T-helper 2 cell treated with Interferon-gamma antibody and Interleukin-4, amounts not matched to agents 5 μg/mL and 100 μg/mL, for 36 hours (primary cell): Measurements from ENCODE around the gene APOL3.
"Not testable (repeated sequence)": the region's sequence is repeated elsewhere in the genome, so short reads cannot be mapped to it uniquely, and the experiment has no call there.

Experiments used
- DNase-seq: peaks from one replicate; pipeline ENCODE4 v3.0.0; 2021; ENCODE audit warnings: low spot score
- H3K27ac Mint-ChIP-seq: one replicate; pipeline ENCODE4 v1.8.0; 2021; ENCODE audit warnings: mild to moderate bottlenecking, mixed read lengths
- H3K27me3 Mint-ChIP-seq: one replicate; pipeline ENCODE4 v1.8.0; 2021; ENCODE audit warnings: low read depth, mixed read lengths
- H3K36me3 Mint-ChIP-seq: one replicate; pipeline ENCODE4 v1.8.0; 2021; ENCODE audit warnings: low read depth, mixed read lengths
- H3K4me1 Mint-ChIP-seq: one replicate; pipeline ENCODE4 v1.8.0; 2021; ENCODE audit warnings: low read depth, mixed read lengths
- H3K4me3 Mint-ChIP-seq: one replicate; pipeline ENCODE4 v1.8.0; 2022; ENCODE audit warnings: mild to moderate bottlenecking, moderate library complexity, mixed read lengths
- H3K9me3 Mint-ChIP-seq: one replicate; pipeline ENCODE4 v1.8.0; 2021; ENCODE audit warnings: mixed read lengths

APOL3 gene

GRCh38 chr22:36162127-36163034 lies 1.8 kb upstream of the APOL3 start:
- Mint-ChIP-seq H3K9me3 (no peaks in the 10 kb centered on the region), H3K4me1 (peaks cover 70% of the 10 kb centered on the region), H3K36me3 (peaks cover 16% of the 10 kb centered on the region), H3K27me3 (no peaks in the 10 kb centered on the region), H3K4me3 (peak overlapping the region; percentile 93), H3K27ac (peak overlapping the region; percentile 89)
- DNase-seq: no peak

GRCh38 chr22:36161793-36162126 lies 1.2 kb upstream of the APOL3 start:
- not testable (repeated sequence) for H3K27me3 Mint-ChIP-seq, DNase-seq
- peak overlapping the region; percentile 93 for H3K4me3 Mint-ChIP-seq

GRCh38 chr22:36156515-36157419 lies 3.8 kb downstream of the APOL3 start:
- Mint-ChIP-seq H3K9me3 (peaks cover 6% of the 10 kb centered on the region), H3K4me1 (peaks cover 69% of the 10 kb centered on the region), H3K4me3 (peak overlapping the region; percentile 94), H3K27me3 (no peaks in the 10 kb centered on the region), H3K27ac (peak overlapping the region; percentile 94), H3K36me3 (peaks cover 64% of the 10 kb centered on the region)
- DNase-seq: peak; percentile 60

More at GRCh38 chr22:36161793-36162126, 1.2 kb upstream of the APOL3 start:
- Mint-ChIP-seq H3K27ac (peak overlapping the region; percentile 89), H3K36me3 (peaks cover 22% of the 10 kb centered on the region), H3K4me1 (peaks cover 72% of the 10 kb centered on the region)
- H3K9me3 Mint-ChIP-seq: not testable (repeated sequence)

- peaks cover 8% of the 10 kb centered on the region for H3K9me3 Mint-ChIP-seq
- H3K27me3 Mint-ChIP-seq: no peaks in the 10 kb centered on the region
- peaks cover 66% of the 10 kb centered on the region for H3K4me1 Mint-ChIP-seq
- peaks cover 70% of the 10 kb centered on the region for H3K36me3 Mint-ChIP-seq
- H3K27ac Mint-ChIP-seq: peak overlapping the region; percentile 94
- no peak for DNase-seq
- H3K4me3 Mint-ChIP-seq: peak overlapping the region; percentile 94
Observed at GRCh38 chr22:36156119-36156514, 4.4 kb downstream of the APOL3 start.

DNA sequence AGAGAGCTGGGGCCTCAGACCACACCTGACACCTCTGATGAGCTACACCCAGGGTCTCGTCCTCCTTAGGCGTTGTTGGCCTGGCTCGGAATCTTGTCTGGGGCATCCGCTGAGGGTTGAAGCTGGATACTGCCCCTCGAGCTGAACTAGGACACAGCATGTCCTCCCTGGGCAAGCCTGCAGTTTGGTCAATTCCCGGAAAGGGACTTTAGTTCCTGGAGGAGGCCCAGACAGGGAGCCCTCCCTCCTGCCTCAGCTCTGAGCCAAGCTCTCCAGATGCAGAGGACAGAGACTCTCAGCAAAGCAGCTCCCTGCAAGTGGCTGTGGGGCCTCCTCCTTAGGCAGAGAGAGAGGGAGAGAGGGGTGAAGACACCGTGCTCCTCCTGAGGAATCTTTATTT lies 4.9 kb downstream of the APOL3 start:
- Mint-ChIP-seq H3K4me3 (peak overlapping the region; percentile 94), H3K9me3 (peaks cover 8% of the 10 kb centered on the region), H3K27ac (peak overlapping the region; percentile 44), H3K36me3 (peaks cover 74% of the 10 kb centered on the region), H3K4me1 (peaks cover 66% of the 10 kb centered on the region), H3K27me3 (no peaks in the 10 kb centered on the region)
- DNase-seq: no peak

GRCh38 chr22:36154423-36154945 lies 6.1 kb downstream of the APOL3 start:
- peaks cover 62% of the 10 kb centered on the region for H3K4me1 Mint-ChIP-seq
- H3K27ac Mint-ChIP-seq: no peak overlapping the region
- no peaks in the 10 kb centered on the region for H3K27me3 Mint-ChIP-seq
- H3K9me3 Mint-ChIP-seq: peaks cover 8% of the 10 kb centered on the region
- no peak for DNase-seq
- H3K4me3 Mint-ChIP-seq: peak overlapping the region; percentile 3
- H3K36me3 Mint-ChIP-seq: peaks cover 82% of the 10 kb centered on the region

- Mint-ChIP-seq H3K4me1 (peaks cover 56% of the 10 kb centered on the region), H3K4me3 (no peak overlapping the region), H3K36me3 (peaks cover 82% of the 10 kb centered on the region), H3K27me3 (no peaks in the 10 kb centered on the region), H3K9me3 (peaks cover 8% of the 10 kb centered on the region), H3K27ac (no peak overlapping the region)
- no peak for DNase-seq
Observed at GRCh38 chr22:36153501-36154422, 6.8 kb downstream of the APOL3 start.

DNA sequence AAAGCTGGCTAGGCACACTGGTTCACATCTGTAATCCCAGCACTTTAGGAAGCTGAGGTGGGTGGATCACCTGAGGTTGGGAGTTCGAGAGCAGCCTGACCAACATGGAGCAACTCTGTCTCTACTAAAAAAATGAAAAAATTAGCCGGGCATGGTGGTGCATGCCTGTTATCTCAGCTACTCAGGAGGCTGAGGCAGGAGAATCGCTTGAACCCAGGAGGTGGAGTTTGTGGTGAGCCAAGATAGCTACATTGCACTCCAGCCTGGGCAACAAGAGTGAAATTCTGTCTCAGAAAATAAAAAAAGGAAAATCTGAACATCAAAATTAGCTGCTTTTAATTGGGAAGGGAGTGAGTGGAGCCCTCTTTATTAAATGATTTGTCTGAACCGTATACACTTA lies 7.7 kb downstream of the APOL3 start:
- not testable (repeated sequence) for DNase-seq, H3K4me3 Mint-ChIP-seq, H3K27ac Mint-ChIP-seq, H3K27me3 Mint-ChIP-seq, H3K9me3 Mint-ChIP-seq
- Mint-ChIP-seq H3K4me1 (peaks cover 49% of the 10 kb centered on the region), H3K36me3 (peaks cover 81% of the 10 kb centered on the region)

- Mint-ChIP-seq H3K4me3 (no peak overlapping the region), H3K36me3 (peaks cover 78% of the 10 kb centered on the region), H3K27ac (no peak overlapping the region), H3K27me3 (no peaks in the 10 kb centered on the region), H3K9me3 (peaks cover 8% of the 10 kb centered on the region), H3K4me1 (peaks cover 43% of the 10 kb centered on the region)
- no peak for DNase-seq
Observed at GRCh38 chr22:36152088-36152487, 8.5 kb downstream of the APOL3 start.

- H3K9me3 Mint-ChIP-seq: peaks cover 8% of the 10 kb centered on the region
- H3K27ac Mint-ChIP-seq: peak overlapping the region; percentile 42
- no peaks in the 10 kb centered on the region for H3K27me3 Mint-ChIP-seq
- DNase-seq: no peak
- peaks cover 68% of the 10 kb centered on the region for H3K36me3 Mint-ChIP-seq
- H3K4me3 Mint-ChIP-seq: no peak overlapping the region
- peaks cover 33% of the 10 kb centered on the region for H3K4me1 Mint-ChIP-seq
Observed at GRCh38 chr22:36151006-36151595, 9.5 kb downstream of the APOL3 start.

GRCh38 chr22:36149441-36149840 lies 11.1 kb downstream of the APOL3 start:
- no peaks in the 10 kb centered on the region for H3K27me3 Mint-ChIP-seq

DNA sequence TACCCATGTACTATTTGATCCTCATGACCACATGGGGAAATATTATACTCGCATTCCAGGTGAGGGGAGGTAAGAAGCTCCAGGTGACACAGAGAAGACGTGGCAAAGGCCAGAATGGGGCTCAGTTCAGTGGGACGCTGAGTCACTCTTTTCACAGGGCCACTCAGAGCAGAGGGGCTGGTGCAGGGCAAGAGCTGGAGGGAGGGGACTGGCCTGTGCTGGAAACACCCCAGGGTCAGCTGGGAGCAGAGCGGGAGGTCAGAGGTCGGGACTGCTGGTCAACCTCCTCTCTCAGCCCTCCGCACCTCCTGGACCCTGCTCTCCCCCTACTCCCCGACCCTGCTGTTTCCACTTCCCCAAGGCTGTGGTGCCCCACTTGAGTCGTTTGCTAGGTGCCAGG lies 12.1 kb downstream of the APOL3 start:
- Mint-ChIP-seq H3K9me3 (peaks cover 8% of the 10 kb centered on the region), H3K27me3 (no peaks in the 10 kb centered on the region), H3K27ac (no peak overlapping the region), H3K4me3 (no peak overlapping the region), H3K4me1 (peaks cover 17% of the 10 kb centered on the region), H3K36me3 (peaks cover 63% of the 10 kb centered on the region)
- no peak for DNase-seq

More at GRCh38 chr22:36149441-36149840, 11.1 kb downstream of the APOL3 start:
- DNase-seq: no peak
- Mint-ChIP-seq H3K36me3 (peaks cover 64% of the 10 kb centered on the region), H3K4me1 (peaks cover 24% of the 10 kb centered on the region), H3K27ac (no peak overlapping the region), H3K4me3 (no peak overlapping the region), H3K9me3 (peaks cover 8% of the 10 kb centered on the region)
